Stomach (tissue), 9 donors: ENCODE results near the gene NCAN. TPM values are rescaled to one million over a fixed set of nuclear protein-coding genes. Genes with fewer than 3 reads are reported as not detected.

Source experiments
- DNase-seq, 2 donors: peaks; one replicate each; pipeline versions ENCODE4 v3.0.0 to v3.0.0-alpha.2; 2013 to 2019
- H3K27ac ChIP-seq, 5 donors: fragments of 200-600 bp in 4 of 5; sonication (generic) in 4 of 5; one replicate each; pipeline ENCODE4 v1.5.1; 2013 to 2019; ENCODE audit warnings: mild to moderate bottlenecking in 1 of 5, moderate library complexity in 1 of 5
- H3K27me3 ChIP-seq, 3 donors: fragments of 200-600 bp; sonication (generic); one replicate each; pipeline ENCODE4 v1.5.1; 2017 to 2019; ENCODE audit warnings: mixed run types in 1 of 3
- H3K36me3 ChIP-seq, 4 donors: fragments of 200-600 bp; sonication (generic); 1 replicate in 3 of 4; 2 replicates in 1 of 4; pipeline ENCODE4 v1.5.1; 2016 to 2019
- H3K4me1 ChIP-seq, 4 donors: fragments of 200-600 bp; sonication (generic); one replicate each; pipeline ENCODE4 v1.5.1; 2016 to 2019
- H3K4me3 ChIP-seq, 4 donors: fragments of 200-600 bp; sonication (generic) in 3 of 4; one replicate each; pipeline ENCODE4 v1.5.1; 2016 to 2019; ENCODE audit warnings: mild to moderate bottlenecking in 1 of 4
- H3K9me3 ChIP-seq, 4 donors: fragments of 200-600 bp; sonication (generic); one replicate each; pipeline ENCODE4 v1.5.1; 2016 to 2019
- EP300 ChIP-seq: sonication (generic); formaldehyde crosslinking; IDR thresholded peaks from one replicate; pipeline ENCODE4 v1.6.1; 2017; ENCODE audit warnings: antibody characterized with exemption
- POLR2A ChIP-seq, 4 donors: fragments of 450-650 bp; IDR thresholded peaks; one replicate each; pipeline ENCODE4 v1.6.1; 2016; ENCODE audit warnings: antibody characterized with exemption in 4 of 4, control low read depth in 2 of 4, mild to moderate bottlenecking in 1 of 4, moderate library complexity in 1 of 4
- POLR2AphosphoS5 ChIP-seq, 3 donors: sonication (generic); formaldehyde crosslinking; IDR thresholded peaks; one replicate each; pipeline ENCODE4 v1.6.1; 2016; ENCODE audit warnings: antibody characterized with exemption in 3 of 3
- WGBS, 5 donors: extraction: QIAGEN DNeasy Blood & Tissue Kit in 3 of 5; methylation state at CpG; one replicate each; pipeline versions ENCODE4 v1.1.5 to v1.1.7; 2013 to 2018; 5-methylcytosine and 5-hydroxymethylcytosine counted together
- intact Hi-C: fragments of 100-400 bp; cut with DNase I; formaldehyde crosslinking; loops from one replicate; pipeline ENCODE4 v1.15.1; 2023; ENCODE audit warnings: low total_unique reads
- polyA plus RNA-seq, 3 donors: library from polyadenylated mRNA; stranded (reverse); fragments of 200-250 nt; gene quantifications; one replicate each; pipeline ENCODE4 v1.2.3, GENCODE V29; 2013
- total RNA-seq, 5 donors: library from RNA; depleted of rRNA; stranded (reverse); fragments of >200 nt; gene quantifications; one replicate each; pipeline versions ENCODE4 v1.1.0 to v1.2.3, GENCODE V29; 2014 to 2016
- TF ChIP-seq, protein P1 (sequence below), 7 experiments: fragments of 450-650 bp in 4 of 7; fragments of 200-600 bp in 3 of 7; sonication (generic) in 3 of 7; IDR thresholded peaks; one replicate each; pipeline ENCODE4 v1.5.1; 2016 to 2019; ENCODE audit warnings: antibody characterized with exemption in 7 of 7, control low read depth in 2 of 7, mild to moderate bottlenecking in 1 of 7
- donor health status: healthy with polysubstance abuse.
- donor health status: Bipolar disorder and iron deficiency.
- donor health status: healthy.

Gene NCAN
- total and polyA plus RNA-seq, 8 donors, result 0.05 to 1.7 (median 0.06) TPM; not detected in 5

DNA sequence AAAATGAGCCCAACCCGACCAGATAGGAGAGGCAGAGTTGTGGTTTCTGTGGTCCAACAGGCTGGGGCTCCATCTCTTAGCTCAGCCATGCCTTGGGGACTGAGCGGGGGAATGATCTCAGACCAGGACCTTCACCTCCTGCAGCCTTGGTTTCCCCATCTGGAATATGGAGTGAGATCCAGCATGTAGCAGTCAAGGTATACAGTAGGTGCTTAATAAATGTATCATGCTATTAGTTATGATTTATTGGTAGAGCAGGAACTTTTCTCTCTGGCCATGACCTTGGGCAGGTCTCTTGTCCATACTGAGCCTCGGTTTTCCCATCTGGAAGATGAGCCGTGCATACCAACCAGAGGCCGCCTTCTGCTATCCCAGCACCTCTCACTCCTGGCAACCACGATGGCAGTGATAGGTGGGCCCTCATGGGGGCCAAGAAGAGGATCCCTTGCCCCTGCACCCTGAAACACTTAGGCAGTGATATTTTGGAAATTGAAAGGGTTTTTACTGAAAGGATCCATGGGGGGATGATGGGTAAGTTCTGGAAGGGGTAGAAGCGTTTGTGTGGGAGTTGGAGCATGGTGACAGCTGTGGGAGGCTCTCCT lies 52.2 kb downstream of the NCAN start:
- WGBS, 5 donors, result 68 to 85% (median 77%) methylated on average over 6 to 7 of the region's 7 CpGs
- no peak for DNase-seq

DNA sequence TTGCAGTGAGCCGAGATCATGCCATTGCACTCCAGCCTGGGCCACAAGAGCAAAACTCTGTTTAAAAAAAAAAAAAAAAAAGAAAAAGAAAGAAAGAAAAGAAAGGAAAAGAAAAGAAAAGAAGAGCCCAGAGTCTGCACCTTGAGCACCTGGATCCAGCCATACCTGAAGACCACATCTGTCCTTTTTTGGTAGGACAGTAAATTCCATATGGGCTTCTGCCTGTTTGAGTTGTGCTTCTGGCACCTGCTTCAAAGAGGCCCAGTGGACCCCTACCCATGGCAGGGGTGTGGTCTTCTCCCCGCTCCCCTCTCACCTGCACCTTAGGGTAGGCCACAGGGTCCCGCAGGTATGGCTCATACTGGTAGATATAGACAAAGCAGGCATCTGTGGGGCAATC lies 55.5 kb downstream of the NCAN start:
- H3K36me3 ChIP-seq, result no peaks in the 10 kb centered on the region
- H3K9me3 ChIP-seq, result no peaks in the 10 kb centered on the region
- H3K27me3 ChIP-seq, result peaks cover 5 to 32% (median 12%) of the 10 kb centered on the region in 3 donors
- intact Hi-C loops, result no loop called here
- WGBS, 5 donors, result 88 to 100% (median 94%) methylated on average over 2 to 3 of the region's 3 CpGs
- no peak overlapping the region for H3K4me3 ChIP-seq
- DNase-seq, result no peak
- H3K27ac ChIP-seq, result no peak overlapping the region
- peaks cover 0 to 7% (median 2%) of the 10 kb centered on the region in 4 donors for H3K4me1 ChIP-seq
- TF ChIP-seq POLR2AphosphoS5 (IDR thresholded peaks at IDR 0.05), result no peak
- TF ChIP-seq, protein P1, sequence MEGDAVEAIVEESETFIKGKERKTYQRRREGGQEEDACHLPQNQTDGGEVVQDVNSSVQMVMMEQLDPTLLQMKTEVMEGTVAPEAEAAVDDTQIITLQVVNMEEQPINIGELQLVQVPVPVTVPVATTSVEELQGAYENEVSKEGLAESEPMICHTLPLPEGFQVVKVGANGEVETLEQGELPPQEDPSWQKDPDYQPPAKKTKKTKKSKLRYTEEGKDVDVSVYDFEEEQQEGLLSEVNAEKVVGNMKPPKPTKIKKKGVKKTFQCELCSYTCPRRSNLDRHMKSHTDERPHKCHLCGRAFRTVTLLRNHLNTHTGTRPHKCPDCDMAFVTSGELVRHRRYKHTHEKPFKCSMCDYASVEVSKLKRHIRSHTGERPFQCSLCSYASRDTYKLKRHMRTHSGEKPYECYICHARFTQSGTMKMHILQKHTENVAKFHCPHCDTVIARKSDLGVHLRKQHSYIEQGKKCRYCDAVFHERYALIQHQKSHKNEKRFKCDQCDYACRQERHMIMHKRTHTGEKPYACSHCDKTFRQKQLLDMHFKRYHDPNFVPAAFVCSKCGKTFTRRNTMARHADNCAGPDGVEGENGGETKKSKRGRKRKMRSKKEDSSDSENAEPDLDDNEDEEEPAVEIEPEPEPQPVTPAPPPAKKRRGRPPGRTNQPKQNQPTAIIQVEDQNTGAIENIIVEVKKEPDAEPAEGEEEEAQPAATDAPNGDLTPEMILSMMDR (IDR thresholded peaks at IDR 0.05), result no peak
- no peak for TF ChIP-seq POLR2A (IDR thresholded peaks at IDR 0.05)
- TF ChIP-seq EP300, result no peak

More for the DNA sequence above, 52.2 kb downstream of the NCAN start:
- Histone ChIP-seq H3K9me3 (peaks cover 0 to 7% (median 6%) of the 10 kb centered on the region in 4 donors), H3K36me3 (no peaks in the 10 kb centered on the region), H3K4me3 (no peak overlapping the region), H3K27me3 (peaks cover 16 to 58% (median 39%) of the 10 kb centered on the region in 3 donors), H3K4me1 (peaks cover 6 to 19% (median 10%) of the 10 kb centered on the region in 4 donors), H3K27ac (no peak overlapping the region)
- TF ChIP-seq EP300, result no peak
- TF ChIP-seq, protein P1 (IDR thresholded peaks at IDR 0.05), result no peak
- no peak for TF ChIP-seq POLR2AphosphoS5 (IDR thresholded peaks at IDR 0.05)
- no peak for TF ChIP-seq POLR2A (IDR thresholded peaks at IDR 0.05)
- intact Hi-C loops, result no loop called here

DNA sequence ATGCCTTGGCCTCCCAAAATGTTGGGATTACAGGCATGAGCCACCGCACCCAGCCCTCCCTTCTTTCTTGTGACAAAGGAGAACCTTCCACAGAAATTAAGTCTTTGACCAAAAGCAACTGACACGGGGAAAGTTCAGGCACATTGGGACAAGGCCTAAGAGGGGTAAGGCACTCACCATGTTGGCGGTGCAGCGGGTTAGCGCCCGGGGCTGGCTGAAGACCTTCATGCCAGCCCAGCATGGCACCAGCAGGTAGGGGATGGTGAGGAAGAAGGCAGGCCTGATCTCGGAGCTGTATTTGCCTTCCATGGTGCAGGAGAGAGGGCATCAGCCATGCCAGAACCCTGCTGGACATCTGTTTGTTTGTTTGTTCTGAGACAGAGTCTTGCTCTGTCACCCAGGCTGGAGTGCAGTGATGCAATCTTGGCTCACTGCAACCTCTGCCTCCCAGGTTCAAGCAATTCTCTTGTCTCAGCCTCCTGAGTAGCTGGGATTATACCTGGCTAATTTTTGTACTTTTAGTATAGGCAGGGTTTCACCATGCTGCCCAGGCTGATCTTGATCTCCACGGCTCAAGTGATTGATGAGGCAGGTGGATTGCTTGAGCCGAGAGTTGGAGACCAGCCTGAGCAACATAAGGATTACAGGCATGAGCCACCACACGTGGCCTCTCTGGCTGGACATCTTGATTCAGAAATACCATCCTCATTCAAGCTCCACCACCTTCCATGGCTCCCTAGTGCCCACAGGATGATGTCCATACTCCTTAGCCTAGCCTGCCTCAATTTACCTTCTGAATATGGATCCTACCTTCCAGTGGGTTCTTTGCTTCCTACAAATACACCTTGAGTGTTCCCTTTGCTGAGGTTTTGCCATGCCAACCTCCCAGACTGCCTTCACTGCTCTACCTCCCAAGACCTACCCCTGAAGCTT lies 57.0 kb downstream of the NCAN start:
- no peaks in the 10 kb centered on the region for H3K36me3 ChIP-seq
- TF ChIP-seq POLR2AphosphoS5 (IDR thresholded peaks at IDR 0.05) (no peak), EP300 (no peak)
- H3K9me3 ChIP-seq, result no peaks in the 10 kb centered on the region
- no peak for DNase-seq
- intact Hi-C loops, result no loop called here
- WGBS, 5 donors, result 68 to 75% (median 72%) methylated on average over 10 of the region's 10 CpGs
- peaks cover 9 to 16% (median 12%) of the 10 kb centered on the region in 4 donors for H3K4me1 ChIP-seq
- no peak overlapping the region for H3K4me3 ChIP-seq
- H3K27ac ChIP-seq, result no peak overlapping the region
- peaks cover 0 to 31% (median 12%) of the 10 kb centered on the region in 3 donors for H3K27me3 ChIP-seq

DNA sequence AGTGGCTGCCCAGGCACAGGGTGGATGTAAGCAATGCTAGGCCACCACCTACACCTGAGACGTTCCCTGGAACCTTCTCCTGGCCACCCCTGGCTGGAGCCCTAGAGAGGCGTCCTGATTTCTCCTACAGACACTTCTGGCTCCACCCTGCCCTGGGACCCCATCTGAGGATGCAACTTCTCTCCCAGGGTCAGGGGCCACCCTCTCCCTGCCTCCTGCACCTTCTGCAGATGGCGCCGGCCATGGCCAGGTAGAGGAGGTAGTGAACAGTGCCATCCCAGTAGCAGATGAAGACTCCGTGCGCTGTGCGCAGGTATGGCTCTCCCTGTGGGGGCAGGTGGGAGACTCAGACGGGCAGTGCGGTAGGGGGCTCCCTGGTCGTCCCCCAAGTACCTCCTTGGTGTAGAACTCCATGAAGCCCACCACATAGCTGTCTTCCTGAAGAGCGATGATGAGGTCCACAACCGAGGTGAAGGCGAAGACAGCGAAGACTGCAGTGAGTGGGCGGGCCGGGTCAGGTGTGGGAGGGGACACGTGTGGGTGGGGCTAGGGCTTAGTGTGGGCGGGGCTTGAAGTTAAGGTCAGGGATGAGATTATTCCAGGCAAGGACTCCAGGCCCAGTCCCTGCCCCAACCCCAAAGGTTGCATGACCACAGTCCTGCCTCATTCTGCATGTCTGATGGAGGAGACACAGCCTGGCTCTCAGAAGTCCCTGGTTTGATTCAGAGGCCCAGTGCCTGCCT lies 58.4 kb downstream of the NCAN start:
- Histone ChIP-seq H3K27me3 (peaks cover 0 to 22% (median 11%) of the 10 kb centered on the region in 3 donors), H3K9me3 (no peaks in the 10 kb centered on the region), H3K4me1 (peaks cover 9 to 16% (median 14%) of the 10 kb centered on the region in 4 donors), H3K27ac (no peak overlapping the region), H3K4me3 (no peak overlapping the region), H3K36me3 (peaks cover 0 to 2% (median under 1%) of the 10 kb centered on the region in 4 donors)
- intact Hi-C loops, result no loop called here
- 72 to 78% (median 73%) methylated on average over 17 to 18 of the region's 18 CpGs for WGBS, 5 donors
- no peak for DNase-seq
- TF ChIP-seq POLR2A (IDR thresholded peaks at IDR 0.05) (no peak), POLR2AphosphoS5 (IDR thresholded peaks at IDR 0.05) (no peak), EP300 (no peak)
- TF ChIP-seq, protein P1 (IDR thresholded peaks at IDR 0.05), result no peak
